ENCODE data around the gene NIBAN1.
A peak's percentile ranks its signal among the peaks of the same experiment; 100 is the strongest.

NIBAN1 gene

GRCh38 chr1:184945029-184945428 is 29.3 kb downstream of the NIBAN1 start:
- DNase-seq (ENCODE audit: low read depth) = peak; percentile 16

GRCh38 chr1:184943998-184944397 is 30.3 kb downstream of the NIBAN1 start:
- no peak for DNase-seq (ENCODE audit: low read depth)

GRCh38 chr1:184941735-184942134 is 32.6 kb downstream of the NIBAN1 start:
- no peak for DNase-seq (ENCODE audit: low read depth)

GRCh38 chr1:184941410-184941733 is 32.9 kb downstream of the NIBAN1 start:
- no peak for DNase-seq (ENCODE audit: low read depth)

- no peak for DNase-seq (ENCODE audit: low read depth)
Observed at GRCh38 chr1:184940694-184941409, 33.5 kb downstream of the NIBAN1 start.

- DNase-seq (ENCODE audit: low read depth) = peak; percentile 55
Observed at GRCh38 chr1:184940226-184940625, 34.1 kb downstream of the NIBAN1 start.

- no peak for DNase-seq (ENCODE audit: low read depth)
Observed at GRCh38 chr1:184937729-184938128, 36.6 kb downstream of the NIBAN1 start.

- no peak for DNase-seq (ENCODE audit: low read depth)
Observed at GRCh38 chr1:184935920-184936798, 38.1 kb downstream of the NIBAN1 start.

GRCh38 chr1:184933944-184934343 is 40.4 kb downstream of the NIBAN1 start:
- DNase-seq (ENCODE audit: low read depth) = no peak

- DNase-seq (ENCODE audit: low read depth) = no peak
Observed at GRCh38 chr1:184932319-184932718, 42.0 kb downstream of the NIBAN1 start.

- DNase-seq (ENCODE audit: low read depth) = no peak
Observed at GRCh38 chr1:184931566-184931965, 42.7 kb downstream of the NIBAN1 start.

GRCh38 chr1:184930645-184931044 is 43.7 kb downstream of the NIBAN1 start:
- DNase-seq (ENCODE audit: low read depth) = no peak

- DNase-seq (ENCODE audit: low read depth) = peak; percentile 15
Observed at GRCh38 chr1:184930232-184930631, 44.1 kb downstream of the NIBAN1 start.

- DNase-seq (ENCODE audit: low read depth) = peak; percentile 50
Observed at GRCh38 chr1:184929711-184930202, 44.6 kb downstream of the NIBAN1 start.

GRCh38 chr1:184928394-184928793 is 45.9 kb downstream of the NIBAN1 start:
- no peak for DNase-seq (ENCODE audit: low read depth)
